ENCODE data around the gene SH3TC2. TPM values are rescaled to one million over a fixed set of nuclear protein-coding genes. Genes with fewer than 3 reads are reported as not detected.

The SH3TC2 gene
- polyA plus RNA-seq, 5 donors = 1.3 to 3.2 (median 1.4) TPM

GRCh38 chr5:148970876-148971275, 92.0 kb downstream of the SH3TC2 start:
- DNase-seq = no peak

- DNase-seq = no peak
These were observed 92.6 kb downstream of the SH3TC2 start for GRCh38 chr5:148970228-148970627.

- no peak for DNase-seq
These were observed 93.6 kb downstream of the SH3TC2 start for GRCh38 chr5:148969291-148969690.

- no peak for DNase-seq
These were observed 94.6 kb downstream of the SH3TC2 start for GRCh38 chr5:148968311-148968710.

GRCh38 chr5:148967783-148968182, 95.1 kb downstream of the SH3TC2 start:
- DNase-seq = no peak

- no peak for DNase-seq
These were observed 95.9 kb downstream of the SH3TC2 start for GRCh38 chr5:148966938-148967337.

- DNase-seq = no peak
These were observed 96.5 kb downstream of the SH3TC2 start for GRCh38 chr5:148966348-148966747.

- DNase-seq = peak; percentile 43 to 45
These were observed 97.2 kb downstream of the SH3TC2 start for GRCh38 chr5:148965511-148966265.

- no peak for DNase-seq
These were observed 99.2 kb downstream of the SH3TC2 start for GRCh38 chr5:148963664-148964063.

GRCh38 chr5:148962761-148963324, 100.0 kb downstream of the SH3TC2 start:
- no peak for DNase-seq

GRCh38 chr5:148962200-148962550, 100.7 kb downstream of the SH3TC2 start:
- DNase-seq = no peak

GRCh38 chr5:148961261-148962199, 101.3 kb downstream of the SH3TC2 start:
- no peak for DNase-seq

- DNase-seq = no peak
These were observed 102.6 kb downstream of the SH3TC2 start for GRCh38 chr5:148960070-148960769.

- no peak for DNase-seq
These were observed 105.2 kb downstream of the SH3TC2 start for GRCh38 chr5:148957591-148958202.

GRCh38 chr5:148956477-148957385, 106.1 kb downstream of the SH3TC2 start:
- DNase-seq = no peak

Other genes with a start within 250 kb of the SH3TC2 start
- 1 to 10 TPM in 4 of 5 donors, under 1 TPM in 1; 0.94 to 1.7 (median 1.6) TPM for gene ADRB2, start 236.5 kb downstream of the SH3TC2 start, polyA plus RNA-seq (ENCODE audit: insufficient read depth in 1 of 5, insufficient read length in 5 of 5, low replicate concordance in 1 of 5)
- 100 to 1,000 TPM in 4 of 5 donors, 10 to 100 TPM in 1; 85.6 to 123 (median 104) TPM for gene ABLIM3, start 78.4 kb upstream of the SH3TC2 start, polyA plus RNA-seq (ENCODE audit: insufficient read depth in 1 of 5, insufficient read length in 5 of 5, low replicate concordance in 1 of 5)
- 10 to 100 TPM; 35.7 to 40.9 (median 39.5) TPM for gene AFAP1L1, start 208.8 kb upstream of the SH3TC2 start, polyA plus RNA-seq (ENCODE audit: insufficient read depth in 1 of 5, insufficient read length in 5 of 5, low replicate concordance in 1 of 5)

Measured in right lung (tissue), 5 donors.